ENCODE measurements around the gene TOR3A.

Gene TOR3A

DNA sequence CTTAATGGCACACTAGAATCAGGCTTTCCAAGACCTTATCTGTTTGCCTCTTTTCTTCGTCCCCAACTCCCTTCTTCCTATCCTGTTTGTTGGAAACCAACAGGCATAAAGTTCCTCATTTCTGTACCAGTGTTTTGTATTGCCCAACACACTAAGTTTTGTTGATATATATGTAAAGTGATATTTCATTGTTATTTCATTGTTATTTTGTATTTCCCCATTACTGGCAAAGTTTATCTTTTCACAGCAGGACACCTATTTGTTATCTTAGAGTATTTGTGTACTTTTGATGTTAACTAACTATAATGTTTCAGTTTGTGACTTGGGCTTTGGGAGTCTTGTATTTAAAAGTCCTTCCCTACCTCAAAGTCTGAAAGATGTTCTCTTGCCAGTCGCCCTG, 29.1 kb upstream of the TOR3A start:
- H3K4me3 Mint-ChIP-seq = no peak overlapping the region
- DNase-seq = no peak
- H3K27me3 Mint-ChIP-seq = no peaks in the 10 kb centered on the region

GRCh38 chr1:179053486-179053885, 28.4 kb upstream of the TOR3A start:
- Mint-ChIP-seq H3K27ac (no peak overlapping the region), H3K4me3 (no peak overlapping the region), H3K9me3 (no peaks in the 10 kb centered on the region), H3K36me3 (ENCODE audit: low read depth) (peaks cover 26% of the 10 kb centered on the region), H3K4me1 (no peaks in the 10 kb centered on the region), H3K27me3 (no peaks in the 10 kb centered on the region)
- no peak for DNase-seq
- ATAC-seq = no peak

More for the DNA sequence above, 29.1 kb upstream of the TOR3A start:
- H3K27ac Mint-ChIP-seq = no peak overlapping the region
- H3K36me3 Mint-ChIP-seq (ENCODE audit: low read depth) = peaks cover 25% of the 10 kb centered on the region
- H3K9me3 Mint-ChIP-seq = no peaks in the 10 kb centered on the region
- no peaks in the 10 kb centered on the region for H3K4me1 Mint-ChIP-seq
- no peak for ATAC-seq

- Mint-ChIP-seq H3K27me3 (no peaks in the 10 kb centered on the region), H3K4me1 (no peaks in the 10 kb centered on the region), H3K4me3 (no peak overlapping the region), H3K36me3 (ENCODE audit: low read depth) (peaks cover 34% of the 10 kb centered on the region), H3K27ac (no peak overlapping the region), H3K9me3 (no peaks in the 10 kb centered on the region)
- DNase-seq (no peak), ATAC-seq (no peak)
These were observed 25.9 kb upstream of the TOR3A start for GRCh38 chr1:179055937-179056336.

GRCh38 chr1:179058487-179059483, 23.1 kb upstream of the TOR3A start:
- no peaks in the 10 kb centered on the region for H3K27me3 Mint-ChIP-seq
- no peaks in the 10 kb centered on the region for H3K4me1 Mint-ChIP-seq
- peaks cover 40% of the 10 kb centered on the region for H3K36me3 Mint-ChIP-seq (ENCODE audit: low read depth)
- DNase-seq (no peak), ATAC-seq (no peak)
- H3K9me3 Mint-ChIP-seq = no peaks in the 10 kb centered on the region
- H3K4me3 Mint-ChIP-seq = no peak overlapping the region
- H3K27ac Mint-ChIP-seq = no peak overlapping the region

DNA sequence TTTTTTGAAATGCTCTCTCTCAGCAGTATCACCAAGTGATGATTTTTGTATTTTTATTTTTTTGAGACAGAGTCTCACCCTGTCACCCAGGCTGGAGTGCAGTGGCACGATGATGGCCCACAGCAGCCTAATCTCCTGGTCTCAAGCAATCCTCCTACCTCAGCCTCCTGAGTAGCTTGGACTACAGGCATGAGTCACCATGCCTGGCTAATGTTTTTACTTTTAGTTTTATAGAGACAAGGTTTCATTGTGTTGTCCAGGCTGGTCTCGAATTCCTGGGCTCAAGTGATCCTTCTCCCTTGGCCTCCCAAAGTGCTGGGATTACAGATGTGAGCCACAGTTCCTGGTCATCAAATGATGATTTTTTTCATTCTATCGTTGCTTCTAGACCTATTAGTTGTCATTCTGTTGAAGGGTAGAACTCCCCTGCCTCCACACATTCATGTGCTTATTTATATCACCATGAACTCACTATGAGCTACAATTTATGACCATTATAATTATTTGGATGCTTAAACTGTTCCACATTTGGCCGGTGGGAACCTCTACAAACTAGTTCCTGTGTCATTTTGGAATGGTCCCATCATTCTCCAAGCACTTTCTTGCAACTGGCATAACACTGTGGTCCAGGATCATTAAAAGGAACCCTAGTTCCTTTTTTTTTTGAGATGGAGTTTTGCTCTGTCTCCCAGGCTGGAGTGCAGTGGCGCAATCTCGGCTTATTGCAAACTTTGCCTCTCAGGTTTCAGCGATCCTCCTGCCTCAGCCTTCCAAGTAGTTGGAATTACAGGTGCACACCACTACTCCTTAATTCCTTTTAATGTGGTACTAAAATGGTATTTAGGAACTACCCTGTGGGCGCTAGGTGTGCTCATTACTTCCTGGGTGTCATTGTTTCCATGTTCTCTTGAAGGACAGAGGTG, 20.2 kb upstream of the TOR3A start:
- Mint-ChIP-seq H3K9me3 (no peaks in the 10 kb centered on the region), H3K27ac (no peak overlapping the region), H3K4me3 (no peak overlapping the region), H3K27me3 (no peaks in the 10 kb centered on the region), H3K36me3 (ENCODE audit: low read depth) (peaks cover 34% of the 10 kb centered on the region), H3K4me1 (no peaks in the 10 kb centered on the region)
- DNase-seq (no peak), ATAC-seq (no peak)

- Mint-ChIP-seq H3K9me3 (no peaks in the 10 kb centered on the region), H3K4me1 (no peaks in the 10 kb centered on the region), H3K27ac (no peak overlapping the region), H3K27me3 (no peaks in the 10 kb centered on the region), H3K36me3 (ENCODE audit: low read depth) (peaks cover 30% of the 10 kb centered on the region), H3K4me3 (no peak overlapping the region)
- ATAC-seq = no peak
- DNase-seq = no peak
These were observed 15.4 kb upstream of the TOR3A start for GRCh38 chr1:179066471-179066870.

DNA sequence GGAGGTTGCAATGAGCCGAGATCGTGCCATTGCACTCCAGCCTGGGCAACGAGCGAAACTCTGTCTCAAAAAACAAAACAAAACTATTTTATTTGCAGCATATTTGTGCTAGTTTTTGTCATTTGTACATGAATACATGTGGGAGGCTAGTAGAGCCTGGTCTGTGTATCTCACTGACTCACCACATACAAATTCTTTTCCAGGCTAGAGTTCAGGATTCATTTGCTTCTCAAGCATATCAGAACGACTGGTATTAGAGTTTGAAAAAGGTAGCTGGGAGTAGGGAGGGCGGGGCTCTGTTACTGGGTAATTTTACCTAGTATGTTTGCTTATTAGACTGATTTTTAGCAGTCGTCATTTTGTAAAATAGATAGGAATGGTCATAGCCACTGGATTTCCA, 4.5 kb upstream of the TOR3A start:
- no peak for ATAC-seq
- H3K4me3 Mint-ChIP-seq = no peak overlapping the region
- no peak for DNase-seq
- peaks cover 14% of the 10 kb centered on the region for H3K4me1 Mint-ChIP-seq
- no peaks in the 10 kb centered on the region for H3K9me3 Mint-ChIP-seq
- H3K27ac Mint-ChIP-seq = no peak overlapping the region
- H3K27me3 Mint-ChIP-seq = no peaks in the 10 kb centered on the region
- peaks cover 3% of the 10 kb centered on the region for H3K36me3 Mint-ChIP-seq (ENCODE audit: low read depth)

DNA sequence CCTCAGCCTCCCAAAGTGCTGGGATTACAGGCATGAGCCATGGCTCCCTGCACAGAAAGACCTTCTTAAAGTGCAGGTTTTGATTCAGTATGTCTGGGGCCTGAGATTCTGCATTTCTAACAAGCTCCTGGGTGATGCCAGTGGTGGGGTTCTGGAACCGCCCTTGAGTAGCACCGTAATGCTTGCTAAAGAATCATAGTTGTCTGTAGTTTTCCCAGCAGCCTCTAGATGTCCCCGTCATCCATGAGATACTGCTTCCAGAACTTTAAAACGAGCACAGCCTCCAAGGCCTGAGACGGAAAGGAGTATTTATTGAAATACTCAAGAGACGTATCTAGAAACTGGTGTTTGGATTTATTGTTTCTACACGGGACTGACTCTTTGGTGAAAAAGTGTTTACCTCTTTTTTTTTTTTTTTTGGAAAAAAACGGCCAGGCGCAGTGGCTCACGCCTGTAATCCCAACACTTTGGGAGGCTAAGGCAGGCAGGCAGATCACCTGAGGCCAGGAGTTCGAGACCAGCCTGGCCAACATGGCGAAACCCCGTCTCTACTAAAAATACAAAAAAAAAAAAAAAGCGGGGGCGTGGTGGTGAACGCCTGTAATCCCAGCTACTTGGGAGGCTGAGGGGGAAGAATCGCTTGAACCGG, 2.6 kb upstream of the TOR3A start:
- H3K27me3 Mint-ChIP-seq = no peaks in the 10 kb centered on the region
- H3K27ac Mint-ChIP-seq = no peak overlapping the region
- no peaks in the 10 kb centered on the region for H3K9me3 Mint-ChIP-seq
- H3K4me1 Mint-ChIP-seq = peaks cover 26% of the 10 kb centered on the region
- peak; percentile 28 for DNase-seq
- H3K4me3 Mint-ChIP-seq = no peak overlapping the region
- H3K36me3 Mint-ChIP-seq (ENCODE audit: low read depth) = peaks cover 2% of the 10 kb centered on the region
- ATAC-seq = no peak

DNA sequence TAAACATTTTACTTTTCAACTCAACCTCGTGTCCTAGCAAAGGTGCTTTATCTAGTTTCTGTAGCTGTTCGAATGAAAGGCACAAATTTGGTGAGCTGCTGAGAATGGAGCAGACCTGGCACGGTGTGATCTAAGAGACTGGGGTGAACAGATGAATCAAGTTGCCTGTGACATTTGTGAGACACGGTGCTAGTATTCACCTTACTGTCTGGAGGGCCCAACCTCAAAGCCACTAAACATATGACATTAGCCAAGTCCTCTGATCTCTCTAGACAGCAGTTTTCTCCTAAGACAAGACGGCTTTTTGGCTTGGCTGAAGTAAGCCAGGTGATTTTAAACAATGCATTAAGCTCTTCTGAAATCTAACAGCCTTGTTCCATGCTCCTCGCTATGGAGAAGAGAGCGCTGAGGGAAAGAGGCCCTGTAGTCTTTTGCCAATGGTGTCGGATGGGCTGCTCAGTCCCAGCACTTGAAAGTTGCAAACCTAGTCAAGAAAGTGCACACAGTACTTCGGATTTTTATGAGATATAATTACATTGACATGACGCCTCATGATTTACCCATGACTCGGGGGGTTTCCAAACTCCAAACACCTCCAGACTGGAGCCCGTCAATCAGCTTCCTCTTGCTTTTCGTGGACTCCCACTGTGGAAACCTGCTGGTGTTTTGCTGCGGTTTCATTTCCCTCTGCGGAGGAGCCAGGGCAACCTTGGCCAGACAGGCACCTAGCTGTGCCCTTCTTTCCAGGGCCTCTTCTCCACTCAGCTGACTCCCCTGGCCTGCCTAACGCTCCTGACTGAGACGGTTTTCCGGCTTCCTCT, 794 bp upstream of the TOR3A start:
- H3K4me3 Mint-ChIP-seq = peak overlapping the region; percentile 95
- H3K9me3 Mint-ChIP-seq = no peaks in the 10 kb centered on the region
- H3K27me3 Mint-ChIP-seq = no peaks in the 10 kb centered on the region
- DNase-seq (peak; percentile 16), ATAC-seq (peak; percentile 56)
- peaks cover 5% of the 10 kb centered on the region for H3K36me3 Mint-ChIP-seq (ENCODE audit: low read depth)
- H3K27ac Mint-ChIP-seq = peak overlapping the region; percentile 89
- H3K4me1 Mint-ChIP-seq = peaks cover 26% of the 10 kb centered on the region

GRCh38 chr1:179082333-179082998, 596 bp downstream of the TOR3A start:
- DNase-seq (peak; percentile 33), ATAC-seq (peak; percentile 3)
- peaks cover 26% of the 10 kb centered on the region for H3K4me1 Mint-ChIP-seq
- H3K9me3 Mint-ChIP-seq = no peaks in the 10 kb centered on the region
- peak overlapping the region; percentile 95 for H3K4me3 Mint-ChIP-seq
- peaks cover 7% of the 10 kb centered on the region for H3K36me3 Mint-ChIP-seq (ENCODE audit: low read depth)
- H3K27ac Mint-ChIP-seq = peak overlapping the region; percentile 92
- no peaks in the 10 kb centered on the region for H3K27me3 Mint-ChIP-seq

- Mint-ChIP-seq H3K9me3 (no peaks in the 10 kb centered on the region), H3K36me3 (ENCODE audit: low read depth) (peaks cover 7% of the 10 kb centered on the region), H3K27ac (peak overlapping the region; percentile 92), H3K27me3 (no peaks in the 10 kb centered on the region), H3K4me1 (peaks cover 26% of the 10 kb centered on the region), H3K4me3 (peak overlapping the region; percentile 95)
- no peak for ATAC-seq
- DNase-seq = no peak
These were observed 1.1 kb downstream of the TOR3A start for GRCh38 chr1:179082999-179083335.

DNA sequence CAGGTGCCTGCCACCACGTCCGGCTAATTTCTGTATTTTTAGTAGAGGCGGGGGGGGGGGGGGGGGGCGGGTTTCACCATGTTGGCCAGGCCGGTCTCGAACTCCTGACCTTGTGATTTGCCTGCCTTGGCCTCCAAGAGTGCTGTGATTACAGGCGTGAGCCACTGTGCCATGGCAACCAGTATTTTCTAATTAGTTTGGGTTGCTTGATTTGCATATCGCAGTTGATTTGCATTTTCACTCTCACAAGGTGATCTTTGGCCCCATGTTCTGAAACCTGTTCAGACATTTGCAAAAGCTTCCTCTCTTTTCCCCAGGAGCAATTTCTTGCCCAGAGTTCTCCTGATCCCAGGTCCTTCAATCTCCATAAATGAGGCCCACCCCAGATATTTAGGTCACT, 1.7 kb downstream of the TOR3A start:
- Mint-ChIP-seq H3K27me3 (no peaks in the 10 kb centered on the region), H3K27ac (peak overlapping the region; percentile 92), H3K9me3 (no peaks in the 10 kb centered on the region), H3K4me1 (peaks cover 26% of the 10 kb centered on the region), H3K4me3 (peak overlapping the region; percentile 95), H3K36me3 (ENCODE audit: low read depth) (peaks cover 9% of the 10 kb centered on the region)
- ATAC-seq = no peak
- no peak for DNase-seq

GRCh38 chr1:179087665-179088064, 5.8 kb downstream of the TOR3A start:
- ATAC-seq = no peak
- peaks cover 17% of the 10 kb centered on the region for H3K36me3 Mint-ChIP-seq (ENCODE audit: low read depth)

More at GRCh38 chr1:179087665-179088064, 5.8 kb downstream of the TOR3A start:
- Mint-ChIP-seq H3K27me3 (no peaks in the 10 kb centered on the region), H3K4me3 (no peak overlapping the region), H3K9me3 (no peaks in the 10 kb centered on the region), H3K27ac (no peak overlapping the region), H3K4me1 (peaks cover 15% of the 10 kb centered on the region)
- DNase-seq = no peak
